ENCODE results near the gene EIF4A2.

DNA sequence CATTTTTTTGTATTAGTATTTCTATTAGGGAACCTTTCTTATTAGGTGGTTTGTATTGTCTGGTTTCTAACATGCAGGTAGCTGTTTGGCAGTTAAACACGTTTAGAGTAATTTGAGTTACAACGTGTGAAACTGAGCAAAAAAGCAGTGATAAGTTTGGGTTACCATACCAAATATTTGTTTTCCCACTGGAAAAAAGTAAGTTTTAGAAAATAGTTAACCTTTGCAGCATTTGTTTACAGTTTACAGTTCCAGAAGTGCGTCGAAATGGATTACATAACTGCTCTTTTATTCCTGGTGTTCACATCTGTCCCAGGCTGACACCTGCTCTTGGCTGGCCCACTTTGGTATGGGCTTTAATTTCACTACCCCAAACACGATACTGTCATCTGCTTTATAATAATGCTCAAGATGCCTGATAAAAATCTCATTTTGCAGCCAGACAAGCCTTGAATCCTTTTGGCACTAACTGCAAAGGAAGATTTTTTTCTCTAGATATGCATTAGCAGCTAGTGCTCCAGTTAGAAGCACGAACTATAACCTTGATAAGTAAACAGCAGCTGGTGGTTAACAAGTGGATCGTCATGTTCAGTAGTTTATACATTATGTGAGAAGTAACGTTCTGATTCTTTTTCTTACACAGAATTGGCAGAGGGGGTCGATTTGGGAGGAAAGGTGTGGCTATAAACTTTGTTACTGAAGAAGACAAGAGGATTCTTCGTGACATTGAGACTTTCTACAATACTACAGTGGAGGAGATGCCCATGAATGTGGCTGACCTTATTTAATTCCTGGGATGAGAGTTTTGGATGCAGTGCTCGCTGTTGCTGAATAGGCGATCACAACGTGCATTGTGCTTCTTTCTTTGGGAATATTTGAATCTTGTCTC, 5.3 kb downstream of the EIF4A2 start:
- TF ChIP-seq, protein P1, sequence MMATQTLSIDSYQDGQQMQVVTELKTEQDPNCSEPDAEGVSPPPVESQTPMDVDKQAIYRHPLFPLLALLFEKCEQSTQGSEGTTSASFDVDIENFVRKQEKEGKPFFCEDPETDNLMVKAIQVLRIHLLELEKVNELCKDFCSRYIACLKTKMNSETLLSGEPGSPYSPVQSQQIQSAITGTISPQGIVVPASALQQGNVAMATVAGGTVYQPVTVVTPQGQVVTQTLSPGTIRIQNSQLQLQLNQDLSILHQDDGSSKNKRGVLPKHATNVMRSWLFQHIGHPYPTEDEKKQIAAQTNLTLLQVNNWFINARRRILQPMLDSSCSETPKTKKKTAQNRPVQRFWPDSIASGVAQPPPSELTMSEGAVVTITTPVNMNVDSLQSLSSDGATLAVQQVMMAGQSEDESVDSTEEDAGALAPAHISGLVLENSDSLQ (IDR thresholded peaks at IDR 0.05): no peak
- TF ChIP-seq FOXM1 (IDR thresholded peaks at IDR 0.05; ENCODE audit: borderline replicate concordance): no peak
- TF ChIP-seq FOXK2 (IDR thresholded peaks at IDR 0.05): no peak
- no peak for TF ChIP-seq FOXA1 (IDR thresholded peaks at IDR 0.05)
- no peak for TF ChIP-seq SP1 (IDR thresholded peaks at IDR 0.05)
- TF ChIP-seq BHLHE40 (IDR thresholded peaks at IDR 0.05; ENCODE audit: borderline replicate concordance): no peak
- TF ChIP-seq ELF4 (IDR thresholded peaks at IDR 0.05): no peak
- TF ChIP-seq TARDBP (IDR thresholded peaks at IDR 0.05): no peak
- no peak for TF ChIP-seq NFRKB (IDR thresholded peaks at IDR 0.05)
- no peak for TF ChIP-seq ARNT (IDR thresholded peaks at IDR 0.05)

All from HEK293T (cell line).